Nephron (organoid): Measurements from ENCODE around the gene ZNF22.

Source experiments
- H3K27ac Mint-ChIP-seq, 3 experiments: 2 replicates each; pipeline ENCODE4 v1.8.0; 2020; ENCODE audit warnings: mixed read lengths in 3 of 3, mild to moderate bottlenecking in 2 of 3, moderate library complexity in 1 of 3
- H3K27me3 Mint-ChIP-seq: 2 replicates; pipeline ENCODE4 v1.8.0; 2021; ENCODE audit warnings: low read depth, mild to moderate bottlenecking, moderate library complexity, mixed read lengths
- H3K36me3 Mint-ChIP-seq: 2 replicates; pipeline ENCODE4 v1.8.0; 2020; ENCODE audit warnings: low read depth, mixed read lengths
- H3K4me1 Mint-ChIP-seq: 2 replicates; pipeline ENCODE4 v1.8.0; 2020; ENCODE audit warnings: mixed read lengths
- H3K4me3 Mint-ChIP-seq, 3 experiments: 2 replicates each; pipeline ENCODE4 v1.8.0; 2020; ENCODE audit warnings: mild to moderate bottlenecking in 3 of 3, mixed read lengths in 3 of 3, moderate library complexity in 2 of 3
- H3K9me3 Mint-ChIP-seq: 2 replicates; pipeline ENCODE4 v1.8.0; 2020; ENCODE audit warnings: mixed read lengths
- CTCF ChIP-seq, 3 experiments: fragments of 200-600 bp; sonication (generic); IDR thresholded peaks; one replicate each; pipeline ENCODE4 v1.5.0; 2021; ENCODE audit warnings: antibody characterized with exemption in 3 of 3; ENCODE audit not compliant: unreplicated experiment in 3 of 3

ZNF22 gene

GRCh38 chr10:44977287-44978212 is 23.2 kb upstream of the ZNF22 start:
- H3K4me1 Mint-ChIP-seq = peaks cover 68% of the 10 kb centered on the region
- TF ChIP-seq CTCF (IDR thresholded peaks at IDR 0.05; ENCODE audit: unreplicated experiment in 3 of 3) = no peak
- no peaks in the 10 kb centered on the region for H3K9me3 Mint-ChIP-seq
- no peaks in the 10 kb centered on the region for H3K27me3 Mint-ChIP-seq
- H3K27ac Mint-ChIP-seq = peak overlapping the region; percentile 97 to 99 (median 98)
- H3K4me3 Mint-ChIP-seq = peak overlapping the region; percentile 84 to 93 (median 92)
- H3K36me3 Mint-ChIP-seq = peaks cover 3% of the 10 kb centered on the region

GRCh38 chr10:44978213-44978569 is 22.5 kb upstream of the ZNF22 start:
- H3K27me3 Mint-ChIP-seq = no peaks in the 10 kb centered on the region
- peak overlapping the region; percentile 97 to 99 (median 98) for H3K27ac Mint-ChIP-seq
- H3K4me1 Mint-ChIP-seq = peaks cover 67% of the 10 kb centered on the region
- H3K9me3 Mint-ChIP-seq = no peaks in the 10 kb centered on the region
- no peaks in the 10 kb centered on the region for H3K36me3 Mint-ChIP-seq
- peak overlapping the region; percentile 84 to 93 (median 92) for H3K4me3 Mint-ChIP-seq
- no peak for TF ChIP-seq CTCF (IDR thresholded peaks at IDR 0.05; ENCODE audit: unreplicated experiment in 3 of 3)

GRCh38 chr10:44978570-44979280 is 22.0 kb upstream of the ZNF22 start, which contains the start of gene DEPP1:
Gene DEPP1 (minus strand): TSS chr10:44978809. CDS start chr10:44978030, 779 bp downstream.
- peak in 2 of 3 experiments; percentile 7 to 14 for TF ChIP-seq CTCF (IDR thresholded peaks at IDR 0.05; ENCODE audit: unreplicated experiment in 3 of 3)
- no peaks in the 10 kb centered on the region for H3K9me3 Mint-ChIP-seq
- peak within 1 kb of the TSS; percentile 97 to 99 (median 98) for H3K27ac Mint-ChIP-seq
- H3K36me3 Mint-ChIP-seq = no peaks in the 10 kb centered on the region
- peaks cover 62% of the 10 kb centered on the region for H3K4me1 Mint-ChIP-seq
- H3K4me3 Mint-ChIP-seq = peak within 1 kb of the TSS; percentile 84 to 93 (median 92)
- no peaks in the 10 kb centered on the region for H3K27me3 Mint-ChIP-seq

- TF ChIP-seq CTCF (IDR thresholded peaks at IDR 0.05; ENCODE audit: unreplicated experiment in 3 of 3) = no peak
- Mint-ChIP-seq H3K36me3 (peaks cover 2% of the 10 kb centered on the region), H3K27me3 (no peaks in the 10 kb centered on the region), H3K4me3 (peak overlapping the region in 1 of 3 experiments; percentile 35), H3K9me3 (no peaks in the 10 kb centered on the region), H3K27ac (peak overlapping the region; percentile 97 to 99 (median 98)), H3K4me1 (peaks cover 62% of the 10 kb centered on the region)
Observed at GRCh38 chr10:44979281-44980191, 21.2 kb upstream of the ZNF22 start.

GRCh38 chr10:44980309-44981171 is 20.2 kb upstream of the ZNF22 start:
- H3K9me3 Mint-ChIP-seq = no peaks in the 10 kb centered on the region
- TF ChIP-seq CTCF (IDR thresholded peaks at IDR 0.05; ENCODE audit: unreplicated experiment in 3 of 3) = no peak
- H3K4me1 Mint-ChIP-seq = peaks cover 62% of the 10 kb centered on the region
- no peaks in the 10 kb centered on the region for H3K27me3 Mint-ChIP-seq
- peak overlapping the region; percentile 43 to 71 (median 62) for H3K27ac Mint-ChIP-seq
- no peak overlapping the region for H3K4me3 Mint-ChIP-seq
- peaks cover 11% of the 10 kb centered on the region for H3K36me3 Mint-ChIP-seq
